GM12892 (cell line): ENCODE results near the gene TEX9.

Experiments
- POLR2A ChIP-seq: IDR thresholded peaks from 2 replicates; pipeline ENCODE4 v1.6.1; 2011; ENCODE audit warnings: low read depth, low read length, control low read depth
- POLR2AphosphoS5 ChIP-seq: IDR thresholded peaks from 2 replicates; pipeline ENCODE4 v1.6.1; 2011; ENCODE audit warnings: low read depth, low read length, control low read depth

DNA sequence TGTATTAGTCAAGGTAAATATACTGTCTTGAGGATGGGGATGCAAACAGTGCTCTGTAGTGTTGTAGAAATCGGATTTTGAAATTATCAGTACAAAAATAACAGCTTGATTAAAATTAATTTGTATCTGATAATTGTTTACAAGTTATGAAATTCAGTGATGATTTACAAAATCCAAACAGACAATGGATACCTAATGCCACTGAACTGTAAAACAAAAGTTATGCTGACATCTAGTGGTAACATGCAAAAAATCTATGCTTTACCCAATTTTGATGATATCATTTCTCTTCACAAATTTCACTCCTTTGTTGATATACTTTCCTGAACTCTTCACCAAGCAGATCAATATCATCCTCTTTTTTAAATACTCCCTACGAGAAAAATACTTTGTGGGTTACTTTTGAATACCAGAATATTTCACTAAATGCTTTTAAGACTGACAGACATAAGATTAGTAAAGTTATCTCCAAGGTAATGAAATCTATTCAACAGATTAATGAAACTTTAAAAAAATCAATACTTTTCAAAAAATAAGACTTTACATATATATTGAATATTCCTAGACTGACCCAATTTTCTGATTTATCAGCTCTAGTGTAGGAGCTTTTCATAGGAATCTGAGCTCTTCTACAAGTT lies 63.7 kb downstream of the TEX9 start:
- no peak for TF ChIP-seq POLR2A
- no peak for TF ChIP-seq POLR2AphosphoS5
